B cell (primary cell): ENCODE results near the gene TEX19.

Experiments used
- CTCF ChIP-seq: fragments of 200-600 bp; IDR thresholded peaks from one replicate; pipeline ENCODE4 v1.8.0; 2022; ENCODE audit warnings: antibody characterized with exemption, mild to moderate bottlenecking
- EZH2 ChIP-seq: IDR thresholded peaks from 2 replicates; pipeline ENCODE4 v1.6.1; 2012; ENCODE audit warnings: borderline replicate concordance, low read depth, mild to moderate bottlenecking, moderate library complexity, low read length; ENCODE audit not compliant: insufficient read depth, poor library complexity, severe bottlenecking

GRCh38 chr17:82408938-82409318 is 49.9 kb downstream of the TEX19 start:
- TF ChIP-seq CTCF (no peak), EZH2 (no peak)
